Measurements from ENCODE around the gene DIAPH3. TPM values are rescaled to one million over a fixed set of nuclear protein-coding genes. Genes with fewer than 3 reads are reported as not detected.

DIAPH3 gene
- total RNA-seq, 2 donors from 2014 or later: 23.6 to 25.7 TPM

DNA sequence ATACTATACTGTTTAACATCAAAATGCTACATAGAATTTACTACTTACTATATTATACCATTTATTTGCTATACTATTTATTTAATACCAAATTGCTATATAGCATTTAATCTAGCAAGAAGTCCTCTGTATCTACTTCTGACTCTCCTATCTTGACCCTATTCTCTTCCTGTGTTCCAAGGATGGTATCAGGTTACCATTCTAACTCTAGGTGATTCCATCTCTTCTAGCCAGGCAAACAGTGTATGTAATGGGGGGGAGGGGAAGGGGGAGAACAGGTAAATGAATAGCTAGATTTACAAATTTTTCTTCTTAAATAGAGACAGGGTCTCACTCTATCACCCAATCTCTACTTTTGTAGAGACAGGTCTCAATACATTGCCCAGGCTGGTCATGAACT lies 200.3 kb downstream of the DIAPH3 start:
- peaks cover 10% of the 10 kb centered on the region for H3K4me1 ChIP-seq (ENCODE audit: control insufficient read depth, insufficient read depth, low read length)
- no peak overlapping the region for H3K27ac ChIP-seq (ENCODE audit: low read depth, low read length)
- H3K9ac ChIP-seq (ENCODE audit: extremely low read depth, low read length, poor library complexity, severe bottlenecking): no peak overlapping the region
- H3K4me3 Mint-ChIP-seq: no peak overlapping the region
- peaks cover 2% of the 10 kb centered on the region for H3K9me3 Mint-ChIP-seq
- H3K27me3 ChIP-seq (ENCODE audit: control insufficient read depth, insufficient read depth, low read length, poor library complexity, severe bottlenecking): no peaks in the 10 kb centered on the region
- H3K27ac Mint-ChIP-seq: no peak overlapping the region
- H3K36me3 ChIP-seq (ENCODE audit: control insufficient read depth, insufficient read depth, low read length): peaks cover 65% of the 10 kb centered on the region
- H3K9me3 ChIP-seq (ENCODE audit: control insufficient read depth, low read length): peaks cover 12% of the 10 kb centered on the region
- DNase-seq: no peak
- TF ChIP-seq, protein P1, sequence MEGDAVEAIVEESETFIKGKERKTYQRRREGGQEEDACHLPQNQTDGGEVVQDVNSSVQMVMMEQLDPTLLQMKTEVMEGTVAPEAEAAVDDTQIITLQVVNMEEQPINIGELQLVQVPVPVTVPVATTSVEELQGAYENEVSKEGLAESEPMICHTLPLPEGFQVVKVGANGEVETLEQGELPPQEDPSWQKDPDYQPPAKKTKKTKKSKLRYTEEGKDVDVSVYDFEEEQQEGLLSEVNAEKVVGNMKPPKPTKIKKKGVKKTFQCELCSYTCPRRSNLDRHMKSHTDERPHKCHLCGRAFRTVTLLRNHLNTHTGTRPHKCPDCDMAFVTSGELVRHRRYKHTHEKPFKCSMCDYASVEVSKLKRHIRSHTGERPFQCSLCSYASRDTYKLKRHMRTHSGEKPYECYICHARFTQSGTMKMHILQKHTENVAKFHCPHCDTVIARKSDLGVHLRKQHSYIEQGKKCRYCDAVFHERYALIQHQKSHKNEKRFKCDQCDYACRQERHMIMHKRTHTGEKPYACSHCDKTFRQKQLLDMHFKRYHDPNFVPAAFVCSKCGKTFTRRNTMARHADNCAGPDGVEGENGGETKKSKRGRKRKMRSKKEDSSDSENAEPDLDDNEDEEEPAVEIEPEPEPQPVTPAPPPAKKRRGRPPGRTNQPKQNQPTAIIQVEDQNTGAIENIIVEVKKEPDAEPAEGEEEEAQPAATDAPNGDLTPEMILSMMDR (conservative IDR thresholded peaks at IDR 0.05): no peak
- H3K27me3 Mint-ChIP-seq (ENCODE audit: insufficient read depth): peaks cover 2% of the 10 kb centered on the region
- peaks cover 9% of the 10 kb centered on the region for H3K36me3 Mint-ChIP-seq (ENCODE audit: low read depth)
- no peak overlapping the region for H3K4me3 ChIP-seq (ENCODE audit: low read length)
- H3K4me1 Mint-ChIP-seq: peaks cover 1% of the 10 kb centered on the region

DNA sequence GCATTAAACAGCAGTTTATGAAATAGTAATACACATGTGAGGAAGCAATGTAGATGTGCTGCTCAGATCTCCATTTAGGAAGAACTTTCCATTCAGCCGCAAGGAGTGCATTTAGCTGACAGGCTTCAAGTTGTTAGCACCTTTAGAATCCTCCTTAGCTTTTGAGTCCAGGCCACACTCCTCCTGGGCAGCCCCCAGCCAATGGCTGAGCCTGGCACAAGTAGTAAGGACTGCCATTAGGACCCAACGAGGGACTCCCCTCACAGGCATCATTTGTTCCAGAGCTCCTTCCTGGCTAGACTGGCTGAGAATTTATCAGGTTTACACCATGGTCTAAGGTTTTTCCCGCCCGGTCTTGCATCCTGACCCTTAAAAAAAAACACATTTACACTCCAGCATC lies 201.4 kb downstream of the DIAPH3 start:
- WGBS, 2 experiments (ENCODE audit: insufficient coverage in 1 of 2, insufficient read length in 1 of 2): 93% methylated on average over 3 to 4 of the region's 4 CpGs
- DNase-seq: peak; percentile 44

DNA sequence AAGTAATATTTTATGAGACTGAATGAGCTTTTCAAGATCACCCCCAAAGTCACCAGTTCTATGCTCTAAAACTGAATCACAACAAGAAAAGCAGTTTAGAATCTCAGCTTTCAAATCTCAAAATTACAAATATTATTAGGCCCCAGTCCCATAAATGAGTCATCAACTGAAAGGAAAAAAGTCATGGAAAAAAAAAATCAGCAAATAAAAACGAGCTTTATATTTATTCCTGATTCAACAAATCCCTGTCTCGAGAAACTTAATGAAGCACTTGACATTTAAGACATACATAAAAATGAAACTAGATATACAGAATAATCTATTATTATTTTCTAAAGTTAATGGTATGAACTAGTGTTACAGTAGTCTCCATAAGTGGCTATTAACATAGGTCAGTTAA lies 203.0 kb downstream of the DIAPH3 start:
- H3K4me3 Mint-ChIP-seq: no peak overlapping the region
- H3K27ac ChIP-seq (ENCODE audit: low read depth, low read length): no peak overlapping the region
- H3K36me3 Mint-ChIP-seq (ENCODE audit: low read depth): peaks cover 27% of the 10 kb centered on the region
- peaks cover 29% of the 10 kb centered on the region for H3K9me3 ChIP-seq (ENCODE audit: control insufficient read depth, low read length)
- H3K36me3 ChIP-seq (ENCODE audit: control insufficient read depth, insufficient read depth, low read length): peaks cover 71% of the 10 kb centered on the region
- no peak for DNase-seq
- peaks cover 2% of the 10 kb centered on the region for H3K4me1 Mint-ChIP-seq
- H3K27me3 ChIP-seq (ENCODE audit: control insufficient read depth, insufficient read depth, low read length, poor library complexity, severe bottlenecking): no peaks in the 10 kb centered on the region
- H3K9ac ChIP-seq (ENCODE audit: extremely low read depth, low read length, poor library complexity, severe bottlenecking): no peak overlapping the region
- peaks cover 3% of the 10 kb centered on the region for H3K4me1 ChIP-seq (ENCODE audit: control insufficient read depth, insufficient read depth, low read length)
- H3K4me3 ChIP-seq (ENCODE audit: low read length): no peak overlapping the region
- no peaks in the 10 kb centered on the region for H3K27me3 Mint-ChIP-seq (ENCODE audit: insufficient read depth)
- peaks cover 6% of the 10 kb centered on the region for H3K9me3 Mint-ChIP-seq
- no peak overlapping the region for H3K27ac Mint-ChIP-seq
- WGBS, 2 experiments (ENCODE audit: insufficient coverage in 1 of 2, insufficient read length in 1 of 2): 82% methylated on average over 2 of the region's 2 CpGs; no CpG with 5 or more reads in 1 of the 2 experiments
- TF ChIP-seq, protein P1 (conservative IDR thresholded peaks at IDR 0.05): no peak

More for the DNA sequence above, 201.4 kb downstream of the DIAPH3 start:
- no peak overlapping the region for H3K4me3 ChIP-seq (ENCODE audit: low read length)
- peaks cover 12% of the 10 kb centered on the region for H3K9me3 ChIP-seq (ENCODE audit: control insufficient read depth, low read length)
- H3K4me3 Mint-ChIP-seq: no peak overlapping the region
- H3K9me3 Mint-ChIP-seq: peaks cover 2% of the 10 kb centered on the region
- peaks cover 3% of the 10 kb centered on the region for H3K4me1 Mint-ChIP-seq
- H3K27me3 Mint-ChIP-seq (ENCODE audit: insufficient read depth): no peaks in the 10 kb centered on the region
- H3K27ac Mint-ChIP-seq: no peak overlapping the region
- TF ChIP-seq, protein P1 (conservative IDR thresholded peaks at IDR 0.05): no peak
- peaks cover 62% of the 10 kb centered on the region for H3K36me3 ChIP-seq (ENCODE audit: control insufficient read depth, insufficient read depth, low read length)
- H3K4me1 ChIP-seq (ENCODE audit: control insufficient read depth, insufficient read depth, low read length): peaks cover 10% of the 10 kb centered on the region
- no peak overlapping the region for H3K9ac ChIP-seq (ENCODE audit: extremely low read depth, low read length, poor library complexity, severe bottlenecking)
- no peaks in the 10 kb centered on the region for H3K27me3 ChIP-seq (ENCODE audit: control insufficient read depth, insufficient read depth, low read length, poor library complexity, severe bottlenecking)
- peaks cover 11% of the 10 kb centered on the region for H3K36me3 Mint-ChIP-seq (ENCODE audit: low read depth)
- no peak overlapping the region for H3K27ac ChIP-seq (ENCODE audit: low read depth, low read length)

All from endodermal cell (in vitro differentiated cells).